Measurements from ENCODE around the gene CACYBP.

GRCh38 chr1:174954671-174955669 is 44.8 kb upstream of the CACYBP start:
- TF ChIP-seq POLR2A (IDR thresholded peaks at IDR 0.05), result no peak
- TF ChIP-seq, protein P1, sequence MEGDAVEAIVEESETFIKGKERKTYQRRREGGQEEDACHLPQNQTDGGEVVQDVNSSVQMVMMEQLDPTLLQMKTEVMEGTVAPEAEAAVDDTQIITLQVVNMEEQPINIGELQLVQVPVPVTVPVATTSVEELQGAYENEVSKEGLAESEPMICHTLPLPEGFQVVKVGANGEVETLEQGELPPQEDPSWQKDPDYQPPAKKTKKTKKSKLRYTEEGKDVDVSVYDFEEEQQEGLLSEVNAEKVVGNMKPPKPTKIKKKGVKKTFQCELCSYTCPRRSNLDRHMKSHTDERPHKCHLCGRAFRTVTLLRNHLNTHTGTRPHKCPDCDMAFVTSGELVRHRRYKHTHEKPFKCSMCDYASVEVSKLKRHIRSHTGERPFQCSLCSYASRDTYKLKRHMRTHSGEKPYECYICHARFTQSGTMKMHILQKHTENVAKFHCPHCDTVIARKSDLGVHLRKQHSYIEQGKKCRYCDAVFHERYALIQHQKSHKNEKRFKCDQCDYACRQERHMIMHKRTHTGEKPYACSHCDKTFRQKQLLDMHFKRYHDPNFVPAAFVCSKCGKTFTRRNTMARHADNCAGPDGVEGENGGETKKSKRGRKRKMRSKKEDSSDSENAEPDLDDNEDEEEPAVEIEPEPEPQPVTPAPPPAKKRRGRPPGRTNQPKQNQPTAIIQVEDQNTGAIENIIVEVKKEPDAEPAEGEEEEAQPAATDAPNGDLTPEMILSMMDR (IDR thresholded peaks at IDR 0.05), result no peak
- no peak for TF ChIP-seq EP300 (IDR thresholded peaks at IDR 0.05)

Measured in gastroesophageal sphincter (tissue), 3 donors.